Body of pancreas (tissue), 4 donors: ENCODE results near the gene CP. TPM values are rescaled to one million over a fixed set of nuclear protein-coding genes. Genes with fewer than 3 reads are reported as not detected.

Experiments
- ATAC-seq: fragments of 150-250 bp; one replicate; pipeline ENCODE4 v1.9.1; 2016
- DNase-seq, 4 donors: peaks; one replicate each; pipeline ENCODE4 v3.0.0-alpha.2; 2019
- H3K27ac ChIP-seq, 4 donors: fragments of 200-600 bp; sonication (generic); 1 replicate in 3 of 4; 2 replicates in 1 of 4; pipeline versions ENCODE4 v1.5.1 to v1.6.1; 2016 to 2019; ENCODE audit warnings: mild to moderate bottlenecking in 1 of 4, mixed read lengths in 1 of 4, moderate library complexity in 1 of 4
- H3K27me3 ChIP-seq, 2 donors: fragments of 200-600 bp; sonication (generic); one replicate each; pipeline ENCODE4 v1.6.0; 2016; ENCODE audit warnings: mild to moderate bottlenecking in 1 of 2
- H3K36me3 ChIP-seq, 2 donors: fragments of 200-600 bp; sonication (generic); replicated peaks in 1 of 2; 2 replicates each; pipeline ENCODE4 v1.5.1; 2016; ENCODE audit warnings: low read depth in 2 of 2; ENCODE audit not compliant: insufficient read depth in 1 of 2
- H3K4me1 ChIP-seq: fragments of 200-600 bp; sonication (generic); one replicate; pipeline ENCODE4 v1.6.0; 2016
- H3K4me3 ChIP-seq, 2 donors: fragments of 200-600 bp; sonication (generic); 1 replicate in 1 of 2; 2 replicates in 1 of 2; pipeline ENCODE4 v1.5.1; 2016 to 2019
- H3K9me3 ChIP-seq, 3 donors: fragments of 200-600 bp; sonication (generic); 1 replicate in 2 of 3; 2 replicates in 1 of 3; pipeline ENCODE4 v1.5.1; 2016
- POLR2A ChIP-seq, 3 donors: fragments of 450-650 bp; IDR thresholded peaks; one replicate each; pipeline ENCODE4 v1.6.1; 2016; ENCODE audit warnings: antibody characterized with exemption in 3 of 3, mild to moderate bottlenecking in 2 of 3
- WGBS, 2 donors: methylation state at CpG; one replicate each; pipeline ENCODE4 v1.1.5; 2017; 5-methylcytosine and 5-hydroxymethylcytosine counted together
- intact Hi-C: fragments of 100-400 bp; cut with DNase I; formaldehyde crosslinking; loops from one replicate; pipeline ENCODE4 v1.15.1; 2023
- total RNA-seq, 2 donors: library from RNA; depleted of rRNA; stranded (reverse); fragments of >200 nt; gene quantifications; one replicate each; pipeline ENCODE4 v1.1.0, GENCODE V29; 2016
- TF ChIP-seq, protein P1 (sequence below), 7 experiments: fragments of 450-650 bp in 4 of 7; fragments of 200-600 bp in 3 of 7; sonication (generic) in 3 of 7; IDR thresholded peaks; one replicate each; pipeline ENCODE4 v1.5.1; 2016 to 2019; ENCODE audit warnings: antibody characterized with exemption in 7 of 7

The CP gene
- total RNA-seq, 2 donors from 2014 or later = 5.7 to 11.5 TPM

DNA sequence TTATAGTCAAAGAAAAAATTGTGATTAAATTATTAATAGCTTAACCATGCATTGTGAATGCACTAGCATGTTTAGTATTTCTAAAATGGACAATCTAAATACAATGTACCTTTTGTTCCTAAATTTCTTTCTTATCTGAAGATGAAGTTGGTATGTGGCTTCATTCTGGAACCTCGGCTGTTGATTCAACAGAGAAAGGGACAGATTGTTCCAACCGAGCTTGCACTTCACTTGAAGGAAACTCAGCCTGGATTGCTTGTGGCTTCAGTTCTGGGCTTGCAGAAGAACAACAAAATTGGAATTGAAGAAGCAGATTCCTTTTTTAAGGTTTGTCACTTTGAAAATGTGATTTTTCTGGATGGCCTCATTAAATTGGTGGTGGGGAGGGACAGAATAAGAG, 59.6 kb downstream of the CP start:
- DNase-seq = no peak
- H3K9me3 ChIP-seq = no peaks in the 10 kb centered on the region
- no peaks in the 10 kb centered on the region for H3K4me1 ChIP-seq
- 61 to 74% methylated on average over 2 of the region's 2 CpGs for WGBS, 2 donors
- no peaks in the 10 kb centered on the region for H3K27me3 ChIP-seq
- ATAC-seq = no peak
- peaks cover 6 to 10% of the 10 kb centered on the region in 2 donors for H3K36me3 ChIP-seq
- TF ChIP-seq POLR2A (IDR thresholded peaks at IDR 0.05) = no peak
- TF ChIP-seq, protein P1, sequence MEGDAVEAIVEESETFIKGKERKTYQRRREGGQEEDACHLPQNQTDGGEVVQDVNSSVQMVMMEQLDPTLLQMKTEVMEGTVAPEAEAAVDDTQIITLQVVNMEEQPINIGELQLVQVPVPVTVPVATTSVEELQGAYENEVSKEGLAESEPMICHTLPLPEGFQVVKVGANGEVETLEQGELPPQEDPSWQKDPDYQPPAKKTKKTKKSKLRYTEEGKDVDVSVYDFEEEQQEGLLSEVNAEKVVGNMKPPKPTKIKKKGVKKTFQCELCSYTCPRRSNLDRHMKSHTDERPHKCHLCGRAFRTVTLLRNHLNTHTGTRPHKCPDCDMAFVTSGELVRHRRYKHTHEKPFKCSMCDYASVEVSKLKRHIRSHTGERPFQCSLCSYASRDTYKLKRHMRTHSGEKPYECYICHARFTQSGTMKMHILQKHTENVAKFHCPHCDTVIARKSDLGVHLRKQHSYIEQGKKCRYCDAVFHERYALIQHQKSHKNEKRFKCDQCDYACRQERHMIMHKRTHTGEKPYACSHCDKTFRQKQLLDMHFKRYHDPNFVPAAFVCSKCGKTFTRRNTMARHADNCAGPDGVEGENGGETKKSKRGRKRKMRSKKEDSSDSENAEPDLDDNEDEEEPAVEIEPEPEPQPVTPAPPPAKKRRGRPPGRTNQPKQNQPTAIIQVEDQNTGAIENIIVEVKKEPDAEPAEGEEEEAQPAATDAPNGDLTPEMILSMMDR (IDR thresholded peaks at IDR 0.05) = no peak
- intact Hi-C loops = no loop called here
- H3K4me3 ChIP-seq = no peak overlapping the region
- H3K27ac ChIP-seq = no peak overlapping the region

DNA sequence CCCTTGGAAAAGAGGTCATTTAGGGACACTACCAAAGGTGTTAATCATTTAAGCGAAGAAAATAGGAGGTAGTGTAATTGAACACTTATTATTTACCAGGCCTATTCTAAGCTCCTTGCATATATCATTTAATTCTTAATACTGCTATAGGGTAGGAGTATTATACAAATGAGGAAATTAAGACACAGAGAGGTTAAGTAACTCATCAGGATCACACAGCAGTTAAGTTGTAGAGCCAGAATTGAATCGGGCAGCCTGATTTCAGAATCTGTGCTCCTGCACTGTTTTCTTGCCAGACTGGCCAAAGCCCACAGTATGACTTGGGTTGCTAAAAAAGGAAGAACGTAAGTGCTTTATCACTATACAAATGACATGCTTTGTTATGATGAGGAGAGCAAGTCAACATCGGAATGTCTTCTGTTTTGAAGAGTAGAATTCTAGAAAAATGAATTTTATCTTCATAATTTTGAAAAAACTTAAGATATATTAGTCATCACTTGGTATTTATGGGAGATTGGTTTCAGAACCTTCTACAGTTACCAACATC, 60.8 kb downstream of the CP start:
- 86 to 97% methylated on average over 4 of the region's 4 CpGs for WGBS, 2 donors
- Histone ChIP-seq H3K36me3 (peaks cover 6 to 10% of the 10 kb centered on the region in 2 donors), H3K27me3 (no peaks in the 10 kb centered on the region), H3K9me3 (no peaks in the 10 kb centered on the region), H3K4me3 (no peak overlapping the region), H3K27ac (no peak overlapping the region), H3K4me1 (no peaks in the 10 kb centered on the region)
- no peak for TF ChIP-seq POLR2A (IDR thresholded peaks at IDR 0.05)
- TF ChIP-seq, protein P1 (IDR thresholded peaks at IDR 0.05) = no peak
- intact Hi-C loops = no loop called here
- no peak for ATAC-seq
- DNase-seq = no peak

DNA sequence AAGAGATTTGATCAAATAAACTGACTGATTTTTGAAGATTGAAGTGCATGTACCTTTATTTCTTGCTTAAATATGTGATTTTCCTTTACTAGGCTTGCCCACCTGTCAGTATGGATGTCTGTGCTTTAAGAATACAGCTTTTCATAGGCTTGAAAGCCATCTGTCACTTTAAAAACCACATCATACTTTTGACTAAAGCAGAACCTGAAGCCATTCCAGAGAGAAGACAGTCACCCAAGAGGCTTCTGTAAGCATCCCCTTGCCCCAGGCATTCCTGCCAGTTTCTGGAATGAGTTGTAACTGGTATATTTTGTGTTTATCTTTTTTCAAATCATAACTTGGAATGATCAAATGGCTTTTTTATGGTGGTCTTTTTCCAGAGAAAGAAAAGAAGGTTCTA, 68.2 kb downstream of the CP start:
- TF ChIP-seq POLR2A (IDR thresholded peaks at IDR 0.05) = no peak
- TF ChIP-seq, protein P1 (IDR thresholded peaks at IDR 0.05) = no peak
- H3K4me3 ChIP-seq = no peak overlapping the region
- H3K4me1 ChIP-seq = peaks cover 5% of the 10 kb centered on the region
- DNase-seq = no peak
- peaks cover 6 to 12% of the 10 kb centered on the region in 2 donors for H3K36me3 ChIP-seq
- H3K27me3 ChIP-seq = no peaks in the 10 kb centered on the region
- no peak overlapping the region for H3K27ac ChIP-seq
- ATAC-seq = no peak
- H3K9me3 ChIP-seq = no peaks in the 10 kb centered on the region
- intact Hi-C loops = no loop called here

DNA sequence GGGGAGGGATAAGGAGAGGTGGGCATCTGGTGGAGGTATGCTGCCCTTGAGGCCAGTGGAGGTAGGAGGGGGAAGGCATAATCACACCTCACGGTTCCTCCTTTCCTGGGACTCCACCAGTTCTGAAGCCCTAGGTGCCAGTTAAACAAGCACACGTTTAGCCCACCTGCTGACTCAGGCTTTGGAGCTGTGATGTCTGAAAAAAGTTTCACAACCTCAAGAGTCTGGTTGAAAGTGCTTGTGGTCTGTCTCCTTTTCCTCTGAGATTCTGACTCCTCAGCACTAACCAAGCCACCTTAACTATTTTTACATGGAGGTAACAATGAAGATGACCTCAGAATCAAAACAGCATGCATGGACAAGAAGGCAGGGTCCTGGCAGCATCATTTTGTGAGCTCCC, 69.2 kb downstream of the CP start:
- ATAC-seq (no peak), DNase-seq (no peak)
- Histone ChIP-seq H3K27me3 (no peaks in the 10 kb centered on the region), H3K36me3 (peaks cover 3 to 12% of the 10 kb centered on the region in 2 donors), H3K4me1 (peaks cover 5% of the 10 kb centered on the region), H3K9me3 (no peaks in the 10 kb centered on the region), H3K27ac (no peak overlapping the region), H3K4me3 (no peak overlapping the region)
- intact Hi-C loops = no loop called here
- TF ChIP-seq POLR2A (IDR thresholded peaks at IDR 0.05) = no peak
- TF ChIP-seq, protein P1 (IDR thresholded peaks at IDR 0.05) = no peak
- WGBS, 2 donors = 66 to 80% methylated on average over 2 of the region's 2 CpGs

DNA sequence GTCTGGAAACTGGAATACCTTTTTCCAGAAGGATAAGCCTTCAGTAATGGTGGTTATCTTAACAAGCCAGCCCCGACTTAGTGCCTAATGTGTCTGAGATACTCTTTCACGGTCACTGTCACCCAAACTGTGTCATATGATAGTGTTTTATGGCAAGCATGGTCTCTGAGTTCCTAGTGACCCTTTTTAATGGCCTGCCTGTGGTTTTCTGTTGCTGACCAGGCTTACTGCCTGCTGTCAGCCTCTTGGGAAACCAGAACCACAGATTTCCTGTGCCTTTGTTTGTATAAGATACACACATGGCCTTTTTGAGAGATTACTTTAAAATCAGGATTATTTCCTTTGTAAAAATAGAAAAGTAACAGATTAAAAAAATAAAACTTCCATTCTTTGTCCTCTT, 69.8 kb downstream of the CP start:
- intact Hi-C loops = no loop called here
- peak in 1 of 4 donors; percentile 52 for DNase-seq
- no peak overlapping the region for H3K4me3 ChIP-seq
- H3K4me1 ChIP-seq = peaks cover 5% of the 10 kb centered on the region
- H3K27ac ChIP-seq = no peak overlapping the region
- no peak for ATAC-seq
- TF ChIP-seq, protein P1 (IDR thresholded peaks at IDR 0.05) = no peak
- TF ChIP-seq POLR2A (IDR thresholded peaks at IDR 0.05) = no peak
- no peaks in the 10 kb centered on the region for H3K9me3 ChIP-seq
- no peaks in the 10 kb centered on the region for H3K27me3 ChIP-seq
- 34 to 68% methylated on average over 2 of the region's 2 CpGs for WGBS, 2 donors
- peaks cover 0 to 12% of the 10 kb centered on the region in 2 donors for H3K36me3 ChIP-seq
